HK-2 (cell line): ENCODE measurements around the gene RRP9.
"Not testable (repeated sequence)": the region's sequence is repeated elsewhere in the genome, so short reads cannot be mapped to it uniquely, and the experiment has no call there.

Experiments used
- DNase-seq: peaks from one replicate; pipeline ENCODE4 v3.0.0-alpha.2; 2018; ENCODE audit not compliant: unreplicated experiment

RRP9 gene, protein sequence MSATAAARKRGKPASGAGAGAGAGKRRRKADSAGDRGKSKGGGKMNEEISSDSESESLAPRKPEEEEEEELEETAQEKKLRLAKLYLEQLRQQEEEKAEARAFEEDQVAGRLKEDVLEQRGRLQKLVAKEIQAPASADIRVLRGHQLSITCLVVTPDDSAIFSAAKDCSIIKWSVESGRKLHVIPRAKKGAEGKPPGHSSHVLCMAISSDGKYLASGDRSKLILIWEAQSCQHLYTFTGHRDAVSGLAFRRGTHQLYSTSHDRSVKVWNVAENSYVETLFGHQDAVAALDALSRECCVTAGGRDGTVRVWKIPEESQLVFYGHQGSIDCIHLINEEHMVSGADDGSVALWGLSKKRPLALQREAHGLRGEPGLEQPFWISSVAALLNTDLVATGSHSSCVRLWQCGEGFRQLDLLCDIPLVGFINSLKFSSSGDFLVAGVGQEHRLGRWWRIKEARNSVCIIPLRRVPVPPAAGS

GRCh38 chr3:51941798-51942602 lies at the start of gene RRP9, which contains the start of gene PARP3:
Gene RRP9, minus strand, starts transcription at chr3:51941904. Its CDS starts 37 bp downstream, at chr3:51941867.
Gene PARP3, plus strand, starts transcription at chr3:51942363. Its CDS starts 993 bp downstream, at chr3:51943356.
- DNase-seq = peak; percentile 97

- not testable (repeated sequence) for DNase-seq
Measured at GRCh38 chr3:51990501-51990971, 48.8 kb upstream of the RRP9 start.

DNA sequence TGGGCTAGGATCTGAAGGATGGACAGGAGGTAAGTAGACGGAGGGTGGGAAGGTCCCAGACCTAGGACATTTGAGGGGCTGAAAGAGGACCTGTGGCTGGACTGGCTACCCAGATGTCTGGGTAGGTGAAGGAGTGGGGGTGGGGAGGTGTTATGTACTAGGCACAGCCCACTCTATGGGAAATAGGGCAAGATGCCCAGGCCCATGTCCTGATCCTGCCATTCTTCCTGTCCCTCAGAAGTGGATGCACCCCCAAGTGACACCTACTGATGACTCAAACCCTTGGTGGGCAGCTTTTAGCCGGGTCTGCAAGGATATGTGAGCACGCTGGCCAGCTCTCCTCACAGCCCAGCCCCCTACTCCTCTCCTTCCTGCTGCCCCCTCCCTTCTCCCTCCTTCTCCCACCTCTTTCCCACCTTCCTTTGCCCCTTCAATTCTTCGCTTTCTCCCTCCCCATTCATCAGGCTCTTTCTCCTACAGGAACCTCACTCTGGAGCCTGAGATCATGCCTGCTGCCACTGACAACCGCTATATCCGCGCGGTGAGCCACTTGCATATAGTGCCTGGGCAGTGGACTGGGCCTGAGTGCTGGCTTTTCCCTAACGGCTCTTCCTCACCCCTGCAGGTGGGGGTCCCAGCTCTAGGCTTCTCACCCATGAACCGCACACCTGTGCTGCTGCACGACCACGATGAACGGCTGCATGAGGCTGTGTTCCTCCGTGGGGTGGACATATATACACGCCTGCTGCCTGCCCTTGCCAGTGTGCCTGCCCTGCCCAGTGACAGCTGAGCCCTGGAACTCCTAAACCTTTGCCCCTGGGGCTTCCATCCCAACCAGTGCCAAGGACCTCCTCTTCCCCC lies 46.8 kb upstream of the RRP9 start:
- DNase-seq = no peak

GRCh38 chr3:51987568-51987967 lies 45.9 kb upstream of the RRP9 start:
- no peak for DNase-seq

GRCh38 chr3:51986010-51986947 lies 44.6 kb upstream of the RRP9 start:
- DNase-seq = no peak

GRCh38 chr3:51985063-51985462 lies 43.4 kb upstream of the RRP9 start:
- no peak for DNase-seq

- no peak for DNase-seq
Measured at GRCh38 chr3:51984269-51984647, 42.6 kb upstream of the RRP9 start.

DNA sequence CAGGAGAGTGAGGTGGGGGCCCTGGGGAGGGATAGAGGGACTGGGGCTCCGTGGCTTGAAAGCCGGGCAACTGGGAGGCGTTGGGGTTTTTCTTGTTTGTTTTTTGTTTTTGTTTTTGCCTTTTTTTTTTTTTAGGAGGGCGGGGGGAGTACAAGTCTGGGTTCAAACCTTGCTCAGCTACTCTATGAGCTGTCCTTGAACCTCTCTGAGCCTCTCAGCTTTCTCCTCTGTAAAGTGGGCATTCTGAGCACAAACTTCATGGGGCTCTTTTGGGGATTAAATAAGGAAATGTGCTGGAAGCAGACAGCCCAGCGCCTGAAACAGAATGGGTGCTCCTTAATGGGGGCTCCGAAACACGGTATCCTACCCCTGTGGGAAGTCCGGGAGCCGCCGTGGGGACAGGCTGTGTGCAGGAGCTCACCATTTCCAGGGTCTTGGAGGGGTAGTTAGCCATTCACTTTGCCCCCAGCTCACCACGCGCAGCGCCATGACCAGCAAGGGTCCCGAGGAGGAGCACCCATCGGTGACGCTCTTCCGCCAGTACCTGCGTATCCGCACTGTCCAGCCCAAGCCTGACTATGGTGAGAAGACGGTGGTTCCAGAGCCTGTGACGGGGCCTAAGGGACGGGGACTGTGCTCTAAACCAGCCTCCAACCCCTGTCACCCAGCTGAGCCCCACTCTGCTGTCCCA lies 42.0 kb upstream of the RRP9 start:
- no peak for DNase-seq

DNA sequence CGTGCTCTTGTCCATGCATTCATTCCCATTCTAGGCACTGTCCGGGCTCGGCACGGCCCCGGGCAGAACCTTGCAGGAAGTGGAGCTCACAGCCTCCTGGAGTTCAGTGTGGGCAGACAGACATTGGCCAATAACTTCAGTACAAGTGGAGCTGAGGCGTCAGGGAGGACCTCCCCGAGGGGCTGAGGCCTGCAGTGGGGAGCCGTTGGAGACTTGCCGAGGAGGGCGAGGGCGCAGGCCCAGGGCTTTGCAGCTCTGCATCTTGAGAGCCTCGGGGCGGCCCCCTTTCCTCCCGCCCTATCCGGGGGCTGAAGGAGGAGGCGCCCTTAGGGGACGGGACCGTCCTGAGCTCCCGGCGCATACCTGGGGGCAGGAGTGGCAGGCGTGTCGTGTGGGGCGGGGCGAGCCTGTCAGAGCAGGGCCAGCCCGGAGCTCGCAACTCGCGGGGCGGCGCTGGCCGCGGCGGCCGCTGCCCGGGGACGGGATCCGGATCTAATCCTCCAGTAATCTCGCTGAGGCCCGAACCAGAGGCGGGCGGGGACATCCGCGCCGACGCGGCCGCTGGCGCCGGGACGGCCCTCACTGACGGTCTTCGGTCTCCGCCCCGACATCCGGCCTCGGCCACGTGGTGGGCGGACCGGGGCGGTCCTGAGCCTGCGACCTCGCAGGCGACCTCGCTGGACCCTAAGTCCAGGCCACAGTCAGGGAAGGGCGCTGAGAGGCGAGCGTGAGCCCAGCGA lies 41.3 kb upstream of the RRP9 start, which contains the start of gene ACY1:
TSS of gene ACY1 (plus strand) at position 698 of the 740 bp plus-strand sequence. CDS start 530 bp downstream, outside the sequence.
- DNase-seq = peak; percentile 84

GRCh38 chr3:51982352-51982837 lies 40.7 kb upstream of the RRP9 start:
- peak; percentile 75 for DNase-seq

DNA sequence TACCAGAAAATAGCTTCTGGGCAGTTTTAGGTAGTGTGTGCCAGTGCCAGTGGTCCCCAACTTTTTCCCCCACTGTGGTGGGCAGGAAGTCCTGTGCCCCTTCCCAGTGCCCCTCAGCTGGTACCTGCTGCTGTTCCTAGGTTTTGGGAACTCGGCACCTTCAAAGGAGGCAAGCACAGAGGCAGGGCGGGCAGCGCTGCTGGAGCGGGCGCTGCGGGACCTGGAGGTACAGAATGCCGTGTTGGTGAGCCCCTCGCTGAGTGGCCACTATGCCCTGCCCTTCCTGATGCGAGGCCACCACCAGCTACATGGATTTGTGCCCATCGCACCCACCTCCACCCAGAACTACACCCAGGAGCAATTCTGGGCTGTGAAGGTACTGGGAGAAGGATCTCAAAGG lies 38.5 kb upstream of the RRP9 start:
- no peak for DNase-seq

GRCh38 chr3:51978143-51978502 lies 36.4 kb upstream of the RRP9 start:
- no peak for DNase-seq

DNA sequence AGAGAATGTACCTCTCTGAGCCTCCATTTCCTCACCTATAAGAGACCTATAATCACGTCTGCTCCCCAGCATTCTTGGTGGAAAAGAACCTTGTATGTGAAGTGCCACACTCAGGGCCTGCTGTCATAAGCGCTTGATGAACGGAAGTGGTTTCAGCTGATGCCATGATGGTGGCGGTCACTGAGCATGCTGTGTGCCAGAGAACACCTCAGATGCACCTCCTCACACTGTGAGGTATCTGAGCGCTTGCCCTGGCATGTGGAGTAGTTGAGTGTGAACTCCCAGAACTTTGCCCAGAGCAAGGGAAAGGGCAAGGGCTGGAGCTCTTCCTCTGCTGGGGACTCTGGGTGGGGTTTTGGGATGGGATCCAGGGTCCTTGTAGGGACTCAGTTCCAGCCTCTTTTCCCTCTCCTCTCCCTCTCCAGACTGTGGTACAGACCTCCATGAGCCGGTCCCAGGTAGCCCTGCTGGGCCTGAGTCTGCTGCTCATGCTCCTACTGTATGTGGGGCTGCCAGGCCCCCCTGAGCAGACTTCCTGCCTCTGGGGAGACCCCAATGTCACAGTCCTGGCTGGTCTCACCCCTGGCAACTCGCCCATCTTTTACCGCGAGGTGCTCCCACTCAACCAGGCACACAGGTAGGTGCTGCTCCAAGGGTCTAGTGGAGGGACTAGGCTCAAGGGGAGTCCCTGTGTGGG lies 35.9 kb upstream of the RRP9 start:
- no peak for DNase-seq

- no peak for DNase-seq
Measured at GRCh38 chr3:51975852-51976549, 34.3 kb upstream of the RRP9 start.

DNA sequence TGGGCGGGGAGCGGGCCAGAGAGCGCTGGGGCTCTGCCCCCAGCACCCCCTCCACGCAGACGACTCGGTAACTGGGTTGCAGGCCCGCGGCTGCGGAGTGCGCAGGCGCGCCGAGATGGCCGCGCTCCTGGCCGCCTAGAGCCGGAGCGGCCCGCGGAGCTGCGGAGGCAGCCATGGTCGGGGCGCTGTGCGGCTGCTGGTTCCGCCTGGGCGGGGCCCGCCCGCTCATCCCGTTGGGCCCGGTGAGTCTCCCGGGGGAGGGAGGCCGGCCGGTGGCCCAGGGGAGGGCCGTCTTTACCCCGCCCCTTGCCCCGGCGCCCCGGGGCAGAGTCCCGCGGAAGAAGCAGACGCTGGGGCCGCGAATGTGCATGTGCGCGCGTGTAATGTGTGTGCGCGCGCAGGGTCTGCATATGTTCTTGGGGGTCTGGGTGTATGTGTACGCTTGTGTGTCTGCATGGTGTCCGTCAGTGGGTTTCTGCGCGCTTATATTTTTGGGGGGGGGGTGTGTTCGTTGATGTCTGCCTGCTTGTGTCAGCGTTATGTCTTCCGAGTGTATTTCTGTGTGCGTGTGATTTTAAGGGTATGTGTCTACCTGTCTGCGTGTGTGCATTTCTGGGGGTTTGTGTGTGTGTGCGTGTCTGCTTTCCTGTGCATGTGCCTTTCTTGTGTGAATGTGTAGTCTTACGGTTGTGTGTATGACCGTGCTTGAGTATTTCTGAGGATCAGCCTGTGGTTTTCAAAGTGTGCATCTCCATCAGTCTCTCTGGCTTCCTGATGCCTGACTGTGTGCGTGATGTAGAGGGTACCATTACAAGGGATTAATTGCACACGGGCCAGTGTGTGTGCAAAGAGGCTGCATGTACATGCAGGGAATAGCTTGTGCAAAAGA lies 33.5 kb upstream of the RRP9 start, which contains the start of gene ABHD14A:
TSS of gene ABHD14A (plus strand) at position 102 of the 889 bp plus-strand sequence. CDS start at position 174, 72 bp downstream.
- no peak for DNase-seq

GRCh38 chr3:51974277-51974962 lies 32.7 kb upstream of the RRP9 start:
- peak; percentile 52 for DNase-seq
